Hepatocyte (in vitro differentiated cells): ENCODE measurements around the gene CRMP1. TPM values are rescaled to one million over a fixed set of nuclear protein-coding genes. Genes with fewer than 3 reads are reported as not detected.
A peak's percentile ranks its signal among the peaks of the same experiment; 100 is the strongest.

ENCODE experiments used
- DNase-seq: peaks from one replicate; pipeline ENCODE4 v3.0.0-alpha.2; 2016; ENCODE audit warnings: low spot score
- H2AFZ ChIP-seq: fragments of 200-600 bp; sonication (generic); 2 replicates; pipeline ENCODE4 v1.6.0; 2016; ENCODE audit warnings: antibody characterized with exemption, mild to moderate bottlenecking
- H3K27ac ChIP-seq: fragments of 200-600 bp; sonication (generic); 2 replicates; pipeline ENCODE4 v1.5.1; 2016; ENCODE audit warnings: mild to moderate bottlenecking
- H3K27me3 ChIP-seq: fragments of 200-600 bp; sonication (generic); 2 replicates; pipeline ENCODE4 v1.6.1; 2016
- H3K36me3 ChIP-seq: fragments of 200-600 bp; sonication (generic); replicated peaks from 2 replicates; pipeline ENCODE4 v1.5.1; 2016; ENCODE audit warnings: low read depth; ENCODE audit not compliant: insufficient read depth
- H3K4me1 ChIP-seq: fragments of 200-600 bp; sonication (generic); 2 replicates; pipeline ENCODE4 v1.5.1; 2016; ENCODE audit warnings: mild to moderate bottlenecking, moderate library complexity; ENCODE audit not compliant: insufficient read depth
- H3K4me2 ChIP-seq: fragments of 200-600 bp; sonication (generic); 2 replicates; pipeline ENCODE4 v1.6.0; 2016
- H3K4me3 ChIP-seq: fragments of 200-600 bp; sonication (generic); 2 replicates; pipeline ENCODE4 v1.5.1; 2016; ENCODE audit warnings: mild to moderate bottlenecking
- H3K79me2 ChIP-seq: fragments of 200-600 bp; sonication (generic); 2 replicates; pipeline ENCODE4 v1.6.0; 2017; ENCODE audit warnings: mild to moderate bottlenecking
- H3K9me2 ChIP-seq: fragments of 200-600 bp; sonication (generic); replicated peaks from 2 replicates; pipeline ENCODE4 v1.6.0; 2017; ENCODE audit warnings: mild to moderate bottlenecking; ENCODE audit not compliant: insufficient read depth
- H3K9me3 ChIP-seq: fragments of 200-600 bp; sonication (generic); 2 replicates; pipeline ENCODE4 v1.5.1; 2016; ENCODE audit warnings: low read depth, mild to moderate bottlenecking
- H4K20me1 ChIP-seq: fragments of 200-600 bp; sonication (generic); 2 replicates; pipeline ENCODE4 v1.6.0; 2016; ENCODE audit warnings: mild to moderate bottlenecking; ENCODE audit not compliant: insufficient read depth, poor library complexity, severe bottlenecking
- CTCF ChIP-seq: fragments of 200-600 bp; sonication (generic); IDR thresholded peaks from 2 replicates; pipeline ENCODE4 v1.5.1; 2016; ENCODE audit warnings: antibody characterized with exemption, mild to moderate bottlenecking; ENCODE audit not compliant: poor library complexity
- EZH2 ChIP-seq: fragments of 200-600 bp; sonication (generic); IDR thresholded peaks from 2 replicates; pipeline ENCODE4 v1.6.1; 2016; ENCODE audit warnings: antibody characterized with exemption, mild to moderate bottlenecking, borderline replicate concordance
- EZH2phosphoT487 ChIP-seq: fragments of 200-600 bp; sonication (generic); IDR thresholded peaks from one replicate; pipeline ENCODE4 v1.6.1; 2018; ENCODE audit warnings: antibody characterized with exemption, mild to moderate bottlenecking, low read depth, moderate library complexity; ENCODE audit not compliant: unreplicated experiment, severe bottlenecking
- WGBS: methylation state at CpG from one replicate; pipeline ENCODE4 v1.1.6; 2016; ENCODE audit warnings: low lambda C conversion rate; ENCODE audit errors: missing lambda C conversion rate; 5-methylcytosine and 5-hydroxymethylcytosine counted together
- polyA plus RNA-seq: library from polyadenylated mRNA; unstranded; fragments of >200 nt; fragmentation: Nextera tagmentation; extraction: Ambion mirVana; gene quantifications from 2 replicates; pipeline ENCODE4 v1.2.1, GENCODE V29; 2016
- total RNA-seq: library from RNA; depleted of rRNA; stranded (reverse); fragments of >200 nt; gene quantifications from 2 replicates; pipeline ENCODE4 v1.2.3, GENCODE V29; 2014

Gene CRMP1
- total and polyA plus RNA-seq, 2 experiments from 2014 or later, result 12.5 to 12.9 TPM

- peaks cover 9% of the 10 kb centered on the region for H3K9me3 ChIP-seq
- no peak overlapping the region for H3K4me2 ChIP-seq
- no peaks in the 10 kb centered on the region for H3K4me1 ChIP-seq
- no peaks in the 10 kb centered on the region for H4K20me1 ChIP-seq
- no peak for DNase-seq
- no peaks in the 10 kb centered on the region for H3K79me2 ChIP-seq
- no peaks in the 10 kb centered on the region for H3K36me3 ChIP-seq
- TF ChIP-seq EZH2 (no peak), EZH2phosphoT487 (no peak), CTCF (no peak)
- H3K27ac ChIP-seq, result no peak overlapping the region
- no peak overlapping the region for H3K4me3 ChIP-seq
- H3K9me2 ChIP-seq, result no peaks in the 10 kb centered on the region
- no peaks in the 10 kb centered on the region for H3K27me3 ChIP-seq
- WGBS, result 98% methylated on average over 3 of the region's 3 CpGs
- no peak overlapping the region for H2AFZ ChIP-seq
Measured at GRCh38 chr4:5781691-5782090, 111.2 kb downstream of the CRMP1 start.

GRCh38 chr4:5780831-5781480 lies 111.9 kb downstream of the CRMP1 start:
- no peaks in the 10 kb centered on the region for H4K20me1 ChIP-seq
- no peaks in the 10 kb centered on the region for H3K27me3 ChIP-seq
- H3K9me3 ChIP-seq, result peaks cover 16% of the 10 kb centered on the region
- H3K4me2 ChIP-seq, result no peak overlapping the region
- H3K9me2 ChIP-seq, result no peaks in the 10 kb centered on the region
- no peak overlapping the region for H3K4me3 ChIP-seq
- WGBS, result 89% methylated on average over 9 of the region's 9 CpGs
- no peak overlapping the region for H2AFZ ChIP-seq
- no peaks in the 10 kb centered on the region for H3K79me2 ChIP-seq
- peaks cover 6% of the 10 kb centered on the region for H3K36me3 ChIP-seq
- no peaks in the 10 kb centered on the region for H3K4me1 ChIP-seq
- no peak overlapping the region for H3K27ac ChIP-seq
- peak; percentile 20 for DNase-seq
- TF ChIP-seq CTCF (no peak), EZH2phosphoT487 (no peak), EZH2 (no peak)

GRCh38 chr4:5776510-5776909 lies 116.4 kb downstream of the CRMP1 start:
- H3K27ac ChIP-seq, result no peak overlapping the region

More at GRCh38 chr4:5776510-5776909, 116.4 kb downstream of the CRMP1 start:
- Histone ChIP-seq H3K4me1 (no peaks in the 10 kb centered on the region), H3K4me2 (no peak overlapping the region), H3K36me3 (peaks cover 6% of the 10 kb centered on the region), H2AFZ (no peak overlapping the region), H3K9me2 (no peaks in the 10 kb centered on the region), H4K20me1 (no peaks in the 10 kb centered on the region), H3K27me3 (no peaks in the 10 kb centered on the region), H3K4me3 (peak overlapping the region; percentile 7), H3K9me3 (peaks cover 19% of the 10 kb centered on the region), H3K79me2 (no peaks in the 10 kb centered on the region)
- DNase-seq, result no peak
- 100% methylated on average over 1 of the region's 1 CpG for WGBS
- TF ChIP-seq EZH2phosphoT487 (no peak), EZH2 (no peak), CTCF (no peak)
